ENCODE data around the gene XRCC3. TPM values are rescaled to one million over a fixed set of nuclear protein-coding genes. Genes with fewer than 3 reads are reported as not detected.

XRCC3 gene
- total and polyA plus RNA-seq, 7 experiments from 2014 or later = 5.1 to 38.9 (median 10.2) TPM

- H3K27ac ChIP-seq (ENCODE audit: low read depth, low read length) = no peak overlapping the region
- no peak overlapping the region for H3K4me3 Mint-ChIP-seq
- H3K36me3 Mint-ChIP-seq = peaks cover 1 to 37% (median 14%) of the 10 kb centered on the region in 5 donors
- H3K4me1 ChIP-seq (ENCODE audit: control insufficient read depth in 2 of 2, insufficient read depth in 2 of 2, low read length in 2 of 2) = no peaks in the 10 kb centered on the region
- intact Hi-C loops (cut with micrococcal nuclease) = no loop called here
- peaks cover 0 to 9% (median 2%) of the 10 kb centered on the region in 7 donors for H3K4me1 Mint-ChIP-seq
- no peaks in the 10 kb centered on the region for H3K9me3 ChIP-seq (ENCODE audit: control insufficient read depth in 2 of 3, low read length in 3 of 3)
- no peak for DNase-seq
- POLR2A ChIA-PET = interaction anchor here (0.6 kb wide), 1 partner anchor 16 kb away, joined by 3 read pairs; no protein-coding TSS in a partner anchor
- CTCF ChIA-PET = interaction anchor here (1.2 kb wide), 1 partner anchor 12 kb away, joined by 3 read pairs; no protein-coding TSS in a partner anchor
- no peak for ATAC-seq
- H3K4me3 ChIP-seq (ENCODE audit: low read length) = no peak overlapping the region
- H3K27me3 ChIP-seq (ENCODE audit: control insufficient read depth in 2 of 2, insufficient read depth in 2 of 2, low read length in 2 of 2) = no peaks in the 10 kb centered on the region
- H3K9me3 Mint-ChIP-seq = no peaks in the 10 kb centered on the region
- peaks cover 23 to 81% (median 29%) of the 10 kb centered on the region in 3 experiments for H3K36me3 ChIP-seq (ENCODE audit: control insufficient read depth in 2 of 3, insufficient read depth in 3 of 3, low read length in 3 of 3)
- no peak overlapping the region for H3K27ac Mint-ChIP-seq
- H3K27me3 Mint-ChIP-seq = no peaks in the 10 kb centered on the region
Measured at GRCh38 chr14:103667671-103668070, 47.6 kb downstream of the XRCC3 start.

GRCh38 chr14:103663506-103663905, 51.7 kb downstream of the XRCC3 start:
- Histone ChIP-seq H3K27ac (ENCODE audit: low read depth, low read length) (no peak overlapping the region), H3K4me1 (ENCODE audit: control insufficient read depth in 2 of 2, insufficient read depth in 2 of 2, low read length in 2 of 2) (no peaks in the 10 kb centered on the region), H3K27me3 (ENCODE audit: control insufficient read depth in 2 of 2, insufficient read depth in 2 of 2, low read length in 2 of 2) (no peaks in the 10 kb centered on the region), H3K36me3 (ENCODE audit: control insufficient read depth in 2 of 3, insufficient read depth in 3 of 3, low read length in 3 of 3) (peaks cover 11 to 81% (median 11%) of the 10 kb centered on the region in 3 experiments), H3K4me3 (ENCODE audit: low read length) (no peak overlapping the region), H3K9me3 (ENCODE audit: control insufficient read depth in 2 of 3, low read length in 3 of 3) (no peaks in the 10 kb centered on the region)
- CTCF ChIA-PET = no interaction called here
- DNase-seq = no peak
- intact Hi-C loops (cut with micrococcal nuclease) = no loop called here
- peaks cover 0 to 8% (median 2%) of the 10 kb centered on the region in 7 donors for H3K4me1 Mint-ChIP-seq
- H3K27me3 Mint-ChIP-seq = no peaks in the 10 kb centered on the region
- H3K27ac Mint-ChIP-seq = peak overlapping the region in 1 of 9 donors; percentile 10
- no peak overlapping the region for H3K4me3 Mint-ChIP-seq
- no peaks in the 10 kb centered on the region for H3K9me3 Mint-ChIP-seq
- ATAC-seq = no peak
- POLR2A ChIA-PET = no interaction called here
- peaks cover 0 to 31% (median 9%) of the 10 kb centered on the region in 5 donors for H3K36me3 Mint-ChIP-seq

- ChIA-PET POLR2A (no interaction called here), CTCF (no interaction called here)
- Histone ChIP-seq H3K4me1 (ENCODE audit: control insufficient read depth in 2 of 2, insufficient read depth in 2 of 2, low read length in 2 of 2) (no peaks in the 10 kb centered on the region), H3K27me3 (ENCODE audit: control insufficient read depth in 2 of 2, insufficient read depth in 2 of 2, low read length in 2 of 2) (no peaks in the 10 kb centered on the region), H3K9me3 (ENCODE audit: control insufficient read depth in 2 of 3, low read length in 3 of 3) (no peaks in the 10 kb centered on the region), H3K4me3 (ENCODE audit: low read length) (no peak overlapping the region), H3K27ac (ENCODE audit: low read depth, low read length) (no peak overlapping the region), H3K36me3 (ENCODE audit: control insufficient read depth in 2 of 3, insufficient read depth in 3 of 3, low read length in 3 of 3) (peaks cover 11 to 80% (median 14%) of the 10 kb centered on the region in 3 experiments)
- no peak for DNase-seq
- Mint-ChIP-seq H3K4me1 (peaks cover 0 to 8% (median 2%) of the 10 kb centered on the region in 7 donors), H3K36me3 (peaks cover 0 to 34% (median 9%) of the 10 kb centered on the region in 5 donors), H3K9me3 (no peaks in the 10 kb centered on the region), H3K4me3 (no peak overlapping the region), H3K27ac (no peak overlapping the region), H3K27me3 (no peaks in the 10 kb centered on the region)
- no peak for ATAC-seq
- intact Hi-C loops (cut with micrococcal nuclease) = no loop called here
Measured at GRCh38 chr14:103662591-103662990, 52.7 kb downstream of the XRCC3 start.

GRCh38 chr14:103662029-103662428, 53.2 kb downstream of the XRCC3 start:
- Histone ChIP-seq H3K36me3 (ENCODE audit: control insufficient read depth in 2 of 3, insufficient read depth in 3 of 3, low read length in 3 of 3) (peaks cover 11 to 82% (median 20%) of the 10 kb centered on the region in 3 experiments), H3K4me1 (ENCODE audit: control insufficient read depth in 2 of 2, insufficient read depth in 2 of 2, low read length in 2 of 2) (no peaks in the 10 kb centered on the region), H3K9me3 (ENCODE audit: control insufficient read depth in 2 of 3, low read length in 3 of 3) (no peaks in the 10 kb centered on the region), H3K4me3 (ENCODE audit: low read length) (no peak overlapping the region), H3K27ac (ENCODE audit: low read depth, low read length) (no peak overlapping the region), H3K27me3 (ENCODE audit: control insufficient read depth in 2 of 2, insufficient read depth in 2 of 2, low read length in 2 of 2) (no peaks in the 10 kb centered on the region)
- H3K36me3 Mint-ChIP-seq = peaks cover 0 to 37% (median 10%) of the 10 kb centered on the region in 5 donors
- no peak for ATAC-seq
- intact Hi-C loops (cut with micrococcal nuclease) = no loop called here
- H3K27me3 Mint-ChIP-seq = no peaks in the 10 kb centered on the region
- H3K9me3 Mint-ChIP-seq = no peaks in the 10 kb centered on the region
- CTCF ChIA-PET = no interaction called here
- H3K27ac Mint-ChIP-seq = peak overlapping the region in 1 of 9 donors; percentile 10
- POLR2A ChIA-PET = no interaction called here
- H3K4me3 Mint-ChIP-seq = no peak overlapping the region
- H3K4me1 Mint-ChIP-seq = peaks cover 0 to 8% (median 2%) of the 10 kb centered on the region in 7 donors
- no peak for DNase-seq

GRCh38 chr14:103659631-103660030, 55.6 kb downstream of the XRCC3 start:
- POLR2A ChIA-PET = no interaction called here
- no peak overlapping the region for H3K4me3 Mint-ChIP-seq
- no peak overlapping the region for H3K27ac ChIP-seq (ENCODE audit: low read depth, low read length)
- ATAC-seq (no peak), DNase-seq (no peak)
- no peaks in the 10 kb centered on the region for H3K27me3 ChIP-seq (ENCODE audit: control insufficient read depth in 2 of 2, insufficient read depth in 2 of 2, low read length in 2 of 2)
- H3K27ac Mint-ChIP-seq = peak overlapping the region in 1 of 9 donors; percentile 59
- CTCF ChIA-PET = no interaction called here
- peaks cover 0 to 7% (median 4%) of the 10 kb centered on the region in 7 donors for H3K4me1 Mint-ChIP-seq
- H3K27me3 Mint-ChIP-seq = no peaks in the 10 kb centered on the region
- no peak overlapping the region for H3K4me3 ChIP-seq (ENCODE audit: low read length)
- H3K9me3 Mint-ChIP-seq = no peaks in the 10 kb centered on the region
- intact Hi-C loops (cut with micrococcal nuclease) = no loop called here
- peaks cover 21 to 85% (median 29%) of the 10 kb centered on the region in 3 experiments for H3K36me3 ChIP-seq (ENCODE audit: control insufficient read depth in 2 of 3, insufficient read depth in 3 of 3, low read length in 3 of 3)
- H3K4me1 ChIP-seq (ENCODE audit: control insufficient read depth in 2 of 2, insufficient read depth in 2 of 2, low read length in 2 of 2) = no peaks in the 10 kb centered on the region
- no peaks in the 10 kb centered on the region for H3K9me3 ChIP-seq (ENCODE audit: control insufficient read depth in 2 of 3, low read length in 3 of 3)
- peaks cover 2 to 44% (median 8%) of the 10 kb centered on the region in 5 donors for H3K36me3 Mint-ChIP-seq

- H3K27me3 ChIP-seq (ENCODE audit: control insufficient read depth in 2 of 2, insufficient read depth in 2 of 2, low read length in 2 of 2) = no peaks in the 10 kb centered on the region
- CTCF ChIA-PET = no interaction called here
- Mint-ChIP-seq H3K27ac (no peak overlapping the region), H3K36me3 (peaks cover 6 to 44% (median 11%) of the 10 kb centered on the region in 5 donors), H3K27me3 (no peaks in the 10 kb centered on the region), H3K9me3 (no peaks in the 10 kb centered on the region), H3K4me3 (no peak overlapping the region), H3K4me1 (peaks cover 4 to 16% (median 10%) of the 10 kb centered on the region in 7 donors)
- peaks cover 21 to 83% (median 22%) of the 10 kb centered on the region in 3 experiments for H3K36me3 ChIP-seq (ENCODE audit: control insufficient read depth in 2 of 3, insufficient read depth in 3 of 3, low read length in 3 of 3)
- intact Hi-C loops (cut with micrococcal nuclease) = no loop called here
- no peak overlapping the region for H3K27ac ChIP-seq (ENCODE audit: low read depth, low read length)
- peak; percentile 27 for ATAC-seq
- no peaks in the 10 kb centered on the region for H3K4me1 ChIP-seq (ENCODE audit: control insufficient read depth in 2 of 2, insufficient read depth in 2 of 2, low read length in 2 of 2)
- POLR2A ChIA-PET = interaction anchor here (1.0 kb wide), 1 partner anchor 49 kb away, joined by 3 read pairs; no protein-coding TSS in a partner anchor
- no peak overlapping the region for H3K4me3 ChIP-seq (ENCODE audit: low read length)
- DNase-seq = no peak
- H3K9me3 ChIP-seq (ENCODE audit: control insufficient read depth in 2 of 3, low read length in 3 of 3) = no peaks in the 10 kb centered on the region
Measured at GRCh38 chr14:103657471-103657870, 57.8 kb downstream of the XRCC3 start.

- H3K4me1 Mint-ChIP-seq = peaks cover 7 to 22% (median 12%) of the 10 kb centered on the region in 7 donors
- no peaks in the 10 kb centered on the region for H3K27me3 Mint-ChIP-seq
- Histone ChIP-seq H3K4me3 (ENCODE audit: low read length) (no peak overlapping the region), H3K9me3 (ENCODE audit: control insufficient read depth in 2 of 3, low read length in 3 of 3) (no peaks in the 10 kb centered on the region), H3K27ac (ENCODE audit: low read depth, low read length) (no peak overlapping the region), H3K36me3 (ENCODE audit: control insufficient read depth in 2 of 3, insufficient read depth in 3 of 3, low read length in 3 of 3) (peaks cover 21 to 76% (median 22%) of the 10 kb centered on the region in 3 experiments), H3K4me1 (ENCODE audit: control insufficient read depth in 2 of 2, insufficient read depth in 2 of 2, low read length in 2 of 2) (no peaks in the 10 kb centered on the region), H3K27me3 (ENCODE audit: control insufficient read depth in 2 of 2, insufficient read depth in 2 of 2, low read length in 2 of 2) (no peaks in the 10 kb centered on the region)
- H3K36me3 Mint-ChIP-seq = peaks cover 6 to 38% (median 11%) of the 10 kb centered on the region in 5 donors
- no peaks in the 10 kb centered on the region for H3K9me3 Mint-ChIP-seq
- DNase-seq = no peak
- intact Hi-C loops (cut with micrococcal nuclease) = no loop called here
- H3K4me3 Mint-ChIP-seq = no peak overlapping the region
- no peak for ATAC-seq
- POLR2A ChIA-PET = interaction anchor here (1.0 kb wide), 1 partner anchor 48 kb away, joined by 3 read pairs; no protein-coding TSS in a partner anchor
- CTCF ChIA-PET = no interaction called here
- peak overlapping the region in 1 of 9 donors; percentile 26 for H3K27ac Mint-ChIP-seq
Measured at GRCh38 chr14:103656756-103657133, 58.5 kb downstream of the XRCC3 start.
